ENCODE data around the gene OGDH. TPM values are rescaled to one million over a fixed set of nuclear protein-coding genes. Genes with fewer than 3 reads are reported as not detected.

OGDH gene
- total and polyA plus RNA-seq, 4 donors = 39.0 to 142 (median 59.9) TPM

- Histone ChIP-seq H3K36me3 (ENCODE audit: control insufficient read depth in 4 of 4, insufficient read depth in 4 of 4, low read length in 4 of 4) (peaks cover 10 to 21% (median 13%) of the 10 kb centered on the region in 4 donors), H3K4me3 (no peak overlapping the region), H3K27ac (ENCODE audit: low read depth in 1 of 2, low read length in 1 of 2) (no peak overlapping the region), H3K9me3 (ENCODE audit: control insufficient read depth in 4 of 4, insufficient read depth in 3 of 4, low read length in 3 of 4) (peaks cover 0 to 2% (median 0%) of the 10 kb centered on the region in 4 donors), H3K27me3 (ENCODE audit: control insufficient read depth in 3 of 3, insufficient read depth in 3 of 3, low read length in 2 of 3) (no peaks in the 10 kb centered on the region), H3K4me1 (ENCODE audit: control insufficient read depth in 5 of 5, insufficient read depth in 5 of 5, low read length in 5 of 5) (peaks cover 6 to 23% (median 15%) of the 10 kb centered on the region in 5 donors), H3K9ac (ENCODE audit: insufficient read depth in 1 of 2, low read length in 2 of 2) (no peak overlapping the region)
- DNase-seq = no peak
- no peak for TF ChIP-seq CTCF (IDR thresholded peaks at IDR 0.05; ENCODE audit: control extremely low read depth, extremely low read depth)
- no peak for ATAC-seq (ENCODE audit: insufficient read depth, low FRiP score)
- WGBS, 2 donors = 91 to 96% methylated on average over 9 of the region's 9 CpGs
These were observed 17.9 kb downstream of the OGDH start for GRCh38 chr7:44624318-44624717.

GRCh38 chr7:44625526-44626471 lies 19.4 kb downstream of the OGDH start:
- DNase-seq (peak in 1 of 3 donors; percentile 53), ATAC-seq (ENCODE audit: insufficient read depth, low FRiP score) (no peak)
- H3K4me1 ChIP-seq (ENCODE audit: control insufficient read depth in 5 of 5, insufficient read depth in 5 of 5, low read length in 5 of 5) = peaks cover 10 to 27% (median 21%) of the 10 kb centered on the region in 5 donors
- H3K9me3 ChIP-seq (ENCODE audit: control insufficient read depth in 4 of 4, insufficient read depth in 3 of 4, low read length in 3 of 4) = peaks cover 0 to 2% (median 0%) of the 10 kb centered on the region in 4 donors
- WGBS, 2 donors = 63 to 80% methylated on average over 6 of the region's 6 CpGs
- TF ChIP-seq CTCF (IDR thresholded peaks at IDR 0.05; ENCODE audit: control extremely low read depth, extremely low read depth) = no peak
- no peaks in the 10 kb centered on the region for H3K27me3 ChIP-seq (ENCODE audit: control insufficient read depth in 3 of 3, insufficient read depth in 3 of 3, low read length in 2 of 3)
- no peak overlapping the region for H3K9ac ChIP-seq (ENCODE audit: insufficient read depth in 1 of 2, low read length in 2 of 2)
- H3K4me3 ChIP-seq = no peak overlapping the region
- H3K36me3 ChIP-seq (ENCODE audit: control insufficient read depth in 4 of 4, insufficient read depth in 4 of 4, low read length in 4 of 4) = peaks cover 10 to 21% (median 12%) of the 10 kb centered on the region in 4 donors
- peak overlapping the region; percentile 45 to 58 for H3K27ac ChIP-seq (ENCODE audit: low read depth in 1 of 2, low read length in 1 of 2)

GRCh38 chr7:44626620-44627019 lies 20.2 kb downstream of the OGDH start:
- Histone ChIP-seq H3K27ac (ENCODE audit: low read depth in 1 of 2, low read length in 1 of 2) (no peak overlapping the region), H3K27me3 (ENCODE audit: control insufficient read depth in 3 of 3, insufficient read depth in 3 of 3, low read length in 2 of 3) (no peaks in the 10 kb centered on the region), H3K9me3 (ENCODE audit: control insufficient read depth in 4 of 4, insufficient read depth in 3 of 4, low read length in 3 of 4) (peaks cover 0 to 2% (median 0%) of the 10 kb centered on the region in 4 donors), H3K4me1 (ENCODE audit: control insufficient read depth in 5 of 5, insufficient read depth in 5 of 5, low read length in 5 of 5) (peaks cover 17 to 32% (median 21%) of the 10 kb centered on the region in 5 donors), H3K4me3 (no peak overlapping the region), H3K36me3 (ENCODE audit: control insufficient read depth in 4 of 4, insufficient read depth in 4 of 4, low read length in 4 of 4) (peaks cover 10 to 21% (median 12%) of the 10 kb centered on the region in 4 donors), H3K9ac (ENCODE audit: insufficient read depth in 1 of 2, low read length in 2 of 2) (no peak overlapping the region)
- 66 to 88% methylated on average over 4 of the region's 4 CpGs for WGBS, 2 donors
- ATAC-seq (ENCODE audit: insufficient read depth, low FRiP score) = no peak
- no peak for TF ChIP-seq CTCF (IDR thresholded peaks at IDR 0.05; ENCODE audit: control extremely low read depth, extremely low read depth)
- DNase-seq = no peak
